Neural cell (in vitro differentiated cells): ENCODE measurements around the gene TTYH1. TPM values are rescaled to one million over a fixed set of nuclear protein-coding genes. Genes with fewer than 3 reads are reported as not detected.

Experiments
- H2AFZ ChIP-seq: fragments of 200-600, 300-800 bp; sonication (generic), shearing (Covaris generic); 2 replicates; pipeline ENCODE4 v1.6.0; 2014; ENCODE audit warnings: low read depth, mild to moderate bottlenecking, antibody characterized with exemption, low read length, moderate library complexity
- H3F3A ChIP-seq: fragments of 200-600 bp; shearing (Covaris generic); 2 replicates; pipeline ENCODE4 v1.6.1; 2016; ENCODE audit warnings: mild to moderate bottlenecking, moderate library complexity, mixed read lengths, antibody characterized with exemption, low read length; ENCODE audit not compliant: insufficient read depth, poor library complexity, severe bottlenecking
- H3K27ac ChIP-seq: fragments of 200-600, 300-800 bp; sonication (generic), shearing (Covaris generic); 2 replicates; pipeline ENCODE4 v1.5.1; 2014; ENCODE audit warnings: mild to moderate bottlenecking, low read length, moderate library complexity
- H3K27me3 ChIP-seq: fragments of 300-800, 200-600 bp; sonication (generic), shearing (Covaris generic); 2 replicates; pipeline ENCODE4 v1.6.0; 2014; ENCODE audit warnings: mild to moderate bottlenecking, low read depth, low read length, moderate library complexity; ENCODE audit not compliant: insufficient read depth
- H3K36me3 ChIP-seq: fragments of 300-800, 200-600 bp; sonication (generic), shearing (Covaris generic); 2 replicates; pipeline ENCODE4 v1.5.1; 2014; ENCODE audit warnings: mild to moderate bottlenecking, antibody characterized with exemption, low read length, moderate library complexity; ENCODE audit not compliant: insufficient read depth
- H3K4me2 ChIP-seq: fragments of 300-800, 200-600 bp; sonication (generic), shearing (Covaris generic); 2 replicates; pipeline ENCODE4 v1.6.0; 2014; ENCODE audit warnings: mild to moderate bottlenecking, low read length
- H3K4me3 ChIP-seq: fragments of 300-800, 200-600 bp; sonication (generic), shearing (Covaris generic); 2 replicates; pipeline ENCODE4 v1.5.1; 2014; ENCODE audit warnings: mild to moderate bottlenecking, low read length, moderate library complexity
- H3K79me2 ChIP-seq: fragments of 200-600 bp; shearing (Covaris generic); replicated peaks from 2 replicates; pipeline ENCODE4 v1.6.0; 2014; ENCODE audit warnings: mild to moderate bottlenecking, low read length, moderate library complexity; ENCODE audit not compliant: insufficient read depth
- H3K9ac ChIP-seq: fragments of 300-800, 200-600 bp; sonication (generic), shearing (Covaris generic); 2 replicates; pipeline ENCODE4 v1.6.1; 2016; ENCODE audit warnings: mild to moderate bottlenecking, low read length, mixed read lengths
- H3K9me2 ChIP-seq: fragments of 200-600 bp; shearing (Covaris generic); 2 replicates; pipeline ENCODE4 v1.6.1; 2016; ENCODE audit warnings: mild to moderate bottlenecking, low read length, mixed read lengths; ENCODE audit not compliant: insufficient read depth
- H3K9me3 ChIP-seq: fragments of 200-600, 300-800 bp; sonication (generic), shearing (Covaris generic); 2 replicates; pipeline ENCODE4 v1.6.1; 2016; ENCODE audit warnings: mild to moderate bottlenecking, mixed run types, low read length, moderate library complexity, mixed read lengths
- H4K20me1 ChIP-seq: fragments of 200-600 bp; shearing (Covaris generic); 2 replicates; pipeline ENCODE4 v1.6.1; 2016; ENCODE audit warnings: mild to moderate bottlenecking, mixed run types; ENCODE audit not compliant: insufficient read depth
- EP300 ChIP-seq: fragments of 450-650 bp; conservative IDR thresholded peaks from 2 replicates; pipeline ENCODE4 v1.6.1; 2014; ENCODE audit warnings: antibody characterized with exemption, mild to moderate bottlenecking, moderate library complexity; ENCODE audit not compliant: poor library complexity, severe bottlenecking
- EZH2 ChIP-seq: fragments of 200-600, 300-800 bp; shearing (Covaris generic), sonication (generic); IDR thresholded peaks from 2 replicates; pipeline ENCODE4 v1.6.1; 2014; ENCODE audit warnings: antibody characterized with exemption, low read length, borderline replicate concordance, mild to moderate bottlenecking; ENCODE audit not compliant: insufficient read depth, poor library complexity, severe bottlenecking
- MXI1 ChIP-seq: fragments of 450-650 bp; conservative IDR thresholded peaks from 2 replicates; pipeline ENCODE4 v1.6.1; 2014; ENCODE audit warnings: antibody characterized with exemption, mild to moderate bottlenecking; ENCODE audit not compliant: poor library complexity, severe bottlenecking
- POLR2AphosphoS5 ChIP-seq: IDR thresholded peaks from 2 replicates; pipeline ENCODE4 v1.6.1; 2012
- RAD21 ChIP-seq: fragments of 450-650 bp; conservative IDR thresholded peaks from 2 replicates; pipeline ENCODE4 v1.6.1; 2014; ENCODE audit warnings: antibody characterized with exemption, mild to moderate bottlenecking, moderate library complexity
- SMC3 ChIP-seq: fragments of 450-650 bp; conservative IDR thresholded peaks from 2 replicates; pipeline ENCODE4 v1.6.1; 2014; ENCODE audit warnings: antibody characterized with exemption, mild to moderate bottlenecking, moderate library complexity; ENCODE audit not compliant: poor library complexity
- TAF1 ChIP-seq: IDR thresholded peaks from 2 replicates; pipeline ENCODE4 v1.6.1; 2012; ENCODE audit warnings: low read depth
- polyA plus RNA-seq: library from polyadenylated mRNA; depleted of rRNA; stranded (reverse); fragments of >200 nt; gene quantifications from 2 replicates; pipeline ENCODE4 v1.2.3, GENCODE V29; 2014
- TF ChIP-seq, protein P1 (sequence below): fragments of 450-650 bp; IDR thresholded peaks from 2 replicates; pipeline ENCODE4 v1.5.1; 2014; ENCODE audit warnings: antibody characterized with exemption, mild to moderate bottlenecking, moderate library complexity; ENCODE audit not compliant: poor library complexity, severe bottlenecking
- TF ChIP-seq, protein P2 (sequence below): IDR thresholded peaks from 2 replicates; pipeline ENCODE4 v1.6.1; 2012; ENCODE audit warnings: borderline replicate concordance

TTYH1 gene
- polyA plus RNA-seq, 1 donor from 2014 or later: 36.1 TPM

DNA sequence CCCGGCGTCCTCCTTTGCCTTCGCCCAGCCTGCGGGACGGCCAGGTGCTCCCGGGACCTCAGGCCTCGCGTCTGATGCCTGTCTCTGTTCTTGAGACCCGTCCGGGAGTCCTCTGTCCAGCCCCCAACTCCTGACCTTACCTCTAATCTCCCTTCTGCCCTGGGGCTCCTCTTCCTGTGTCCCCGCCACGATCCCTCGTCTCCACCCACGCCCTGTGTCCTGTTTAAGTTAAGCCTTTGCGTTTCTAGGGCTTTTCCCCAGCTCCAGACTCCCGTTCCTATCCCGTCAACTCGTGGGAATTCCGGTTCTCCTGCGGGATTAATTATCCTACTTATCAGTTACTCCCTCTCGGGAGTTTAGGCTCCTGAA lies 34.4 kb downstream of the TTYH1 start:
- H3K79me2 ChIP-seq: peaks cover 47% of the 10 kb centered on the region

DNA sequence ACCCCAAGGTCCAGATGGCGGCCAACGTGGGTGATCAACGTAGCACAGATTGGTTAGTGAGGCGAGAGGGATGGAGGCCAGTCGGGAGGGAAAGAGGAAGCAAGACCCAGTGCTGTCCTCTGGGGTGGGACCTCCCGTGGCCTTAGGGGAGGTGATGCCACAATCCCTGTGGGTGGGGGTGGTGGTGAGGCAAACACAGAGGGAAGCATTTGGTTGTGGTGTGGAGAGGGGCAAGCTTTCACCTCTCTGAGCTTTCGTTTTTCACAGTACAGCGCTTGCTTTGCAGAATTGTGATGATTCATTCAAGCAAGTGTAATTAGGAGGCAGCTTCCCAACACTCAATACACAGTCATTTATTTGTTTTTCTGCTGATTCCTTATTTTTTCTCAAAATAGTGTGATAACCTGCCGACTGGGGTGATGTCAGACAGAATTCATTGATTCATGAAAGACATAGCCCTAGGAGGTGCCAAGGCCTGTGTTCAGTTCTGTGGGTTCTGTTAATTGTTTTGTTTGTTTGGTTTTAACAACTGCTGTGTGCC lies 36.1 kb downstream of the TTYH1 start:
- peaks cover 10% of the 10 kb centered on the region for H3K36me3 ChIP-seq
- H3K9me3 ChIP-seq: no peaks in the 10 kb centered on the region
- H3K27ac ChIP-seq: no peak overlapping the region
- H3K9me2 ChIP-seq: no peaks in the 10 kb centered on the region
- no peak for TF ChIP-seq EP300
- no peak for TF ChIP-seq MXI1
- no peak for TF ChIP-seq SMC3
- no peak for TF ChIP-seq RAD21
- TF ChIP-seq POLR2AphosphoS5: no peak
- TF ChIP-seq, protein P1, sequence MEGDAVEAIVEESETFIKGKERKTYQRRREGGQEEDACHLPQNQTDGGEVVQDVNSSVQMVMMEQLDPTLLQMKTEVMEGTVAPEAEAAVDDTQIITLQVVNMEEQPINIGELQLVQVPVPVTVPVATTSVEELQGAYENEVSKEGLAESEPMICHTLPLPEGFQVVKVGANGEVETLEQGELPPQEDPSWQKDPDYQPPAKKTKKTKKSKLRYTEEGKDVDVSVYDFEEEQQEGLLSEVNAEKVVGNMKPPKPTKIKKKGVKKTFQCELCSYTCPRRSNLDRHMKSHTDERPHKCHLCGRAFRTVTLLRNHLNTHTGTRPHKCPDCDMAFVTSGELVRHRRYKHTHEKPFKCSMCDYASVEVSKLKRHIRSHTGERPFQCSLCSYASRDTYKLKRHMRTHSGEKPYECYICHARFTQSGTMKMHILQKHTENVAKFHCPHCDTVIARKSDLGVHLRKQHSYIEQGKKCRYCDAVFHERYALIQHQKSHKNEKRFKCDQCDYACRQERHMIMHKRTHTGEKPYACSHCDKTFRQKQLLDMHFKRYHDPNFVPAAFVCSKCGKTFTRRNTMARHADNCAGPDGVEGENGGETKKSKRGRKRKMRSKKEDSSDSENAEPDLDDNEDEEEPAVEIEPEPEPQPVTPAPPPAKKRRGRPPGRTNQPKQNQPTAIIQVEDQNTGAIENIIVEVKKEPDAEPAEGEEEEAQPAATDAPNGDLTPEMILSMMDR: no peak
- TF ChIP-seq, protein P2, sequence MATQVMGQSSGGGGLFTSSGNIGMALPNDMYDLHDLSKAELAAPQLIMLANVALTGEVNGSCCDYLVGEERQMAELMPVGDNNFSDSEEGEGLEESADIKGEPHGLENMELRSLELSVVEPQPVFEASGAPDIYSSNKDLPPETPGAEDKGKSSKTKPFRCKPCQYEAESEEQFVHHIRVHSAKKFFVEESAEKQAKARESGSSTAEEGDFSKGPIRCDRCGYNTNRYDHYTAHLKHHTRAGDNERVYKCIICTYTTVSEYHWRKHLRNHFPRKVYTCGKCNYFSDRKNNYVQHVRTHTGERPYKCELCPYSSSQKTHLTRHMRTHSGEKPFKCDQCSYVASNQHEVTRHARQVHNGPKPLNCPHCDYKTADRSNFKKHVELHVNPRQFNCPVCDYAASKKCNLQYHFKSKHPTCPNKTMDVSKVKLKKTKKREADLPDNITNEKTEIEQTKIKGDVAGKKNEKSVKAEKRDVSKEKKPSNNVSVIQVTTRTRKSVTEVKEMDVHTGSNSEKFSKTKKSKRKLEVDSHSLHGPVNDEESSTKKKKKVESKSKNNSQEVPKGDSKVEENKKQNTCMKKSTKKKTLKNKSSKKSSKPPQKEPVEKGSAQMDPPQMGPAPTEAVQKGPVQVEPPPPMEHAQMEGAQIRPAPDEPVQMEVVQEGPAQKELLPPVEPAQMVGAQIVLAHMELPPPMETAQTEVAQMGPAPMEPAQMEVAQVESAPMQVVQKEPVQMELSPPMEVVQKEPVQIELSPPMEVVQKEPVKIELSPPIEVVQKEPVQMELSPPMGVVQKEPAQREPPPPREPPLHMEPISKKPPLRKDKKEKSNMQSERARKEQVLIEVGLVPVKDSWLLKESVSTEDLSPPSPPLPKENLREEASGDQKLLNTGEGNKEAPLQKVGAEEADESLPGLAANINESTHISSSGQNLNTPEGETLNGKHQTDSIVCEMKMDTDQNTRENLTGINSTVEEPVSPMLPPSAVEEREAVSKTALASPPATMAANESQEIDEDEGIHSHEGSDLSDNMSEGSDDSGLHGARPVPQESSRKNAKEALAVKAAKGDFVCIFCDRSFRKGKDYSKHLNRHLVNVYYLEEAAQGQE: no peak
- TF ChIP-seq EZH2: no peak
- TF ChIP-seq TAF1: no peak
- H3K4me3 ChIP-seq: peak overlapping the region; percentile 81
- H3F3A ChIP-seq: no peaks in the 10 kb centered on the region
- H3K79me2 ChIP-seq: peaks cover 47% of the 10 kb centered on the region
- no peak overlapping the region for H2AFZ ChIP-seq
- peak overlapping the region; percentile 16 for H3K9ac ChIP-seq
- H3K4me2 ChIP-seq: no peak overlapping the region
- H3K27me3 ChIP-seq: no peaks in the 10 kb centered on the region
- peaks cover 12% of the 10 kb centered on the region for H4K20me1 ChIP-seq

More for the DNA sequence above, 34.4 kb downstream of the TTYH1 start:
- Histone ChIP-seq H2AFZ (no peak overlapping the region), H3K4me2 (peak overlapping the region; percentile 84), H3K9ac (peak overlapping the region; percentile 91), H3K4me3 (peak overlapping the region; percentile 81), H3K27ac (peak overlapping the region; percentile 95), H4K20me1 (peaks cover 12% of the 10 kb centered on the region), H3K9me3 (no peaks in the 10 kb centered on the region), H3F3A (no peaks in the 10 kb centered on the region), H3K9me2 (no peaks in the 10 kb centered on the region), H3K36me3 (peaks cover 10% of the 10 kb centered on the region), H3K27me3 (no peaks in the 10 kb centered on the region)
- TF ChIP-seq SMC3: no peak
- TF ChIP-seq, protein P1: no peak
